NCI-H446 (cell line): ENCODE data around the gene ZG16.
"Not testable (repeated sequence)": the region's sequence is repeated elsewhere in the genome, so short reads cannot be mapped to it uniquely, and the experiment has no call there.

Experiments
- DNase-seq, 2 experiments: peaks; one replicate each; lab custom pipeline; 2025; lab: John Stamatoyannopoulos, UW

ZG16 gene

GRCh38 chr16:29777576-29778350 lies at the start of gene ZG16:
TSS of gene ZG16 (plus strand) at chr16:29778256. CDS start at chr16:29779267, 1,011 bp downstream.
- no peak for DNase-seq

- DNase-seq, result peak; percentile 26 to 62
These were observed 48.9 kb upstream of the ZG16 start for GRCh38 chr16:29729116-29729521.

- DNase-seq, result no peak
These were observed 47.4 kb upstream of the ZG16 start for GRCh38 chr16:29730649-29731048.

- DNase-seq, result not testable (repeated sequence)
These were observed 46.1 kb upstream of the ZG16 start for GRCh38 chr16:29731768-29732601.

- no peak for DNase-seq
These were observed 43.3 kb upstream of the ZG16 start for GRCh38 chr16:29734786-29735185.

- DNase-seq, result no peak
These were observed 41.9 kb upstream of the ZG16 start for GRCh38 chr16:29736112-29736511.

- DNase-seq, result no peak
These were observed 41.3 kb upstream of the ZG16 start for GRCh38 chr16:29736764-29737163.

- DNase-seq, result no peak
These were observed 40.3 kb upstream of the ZG16 start for GRCh38 chr16:29737713-29738112.

GRCh38 chr16:29738514-29738913 lies 39.5 kb upstream of the ZG16 start:
- DNase-seq, result no peak

GRCh38 chr16:29739927-29740629 lies 38.0 kb upstream of the ZG16 start:
- not testable (repeated sequence) for DNase-seq

GRCh38 chr16:29740630-29741015 lies 37.4 kb upstream of the ZG16 start:
- DNase-seq, result not testable (repeated sequence)

GRCh38 chr16:29742683-29743275 lies 35.3 kb upstream of the ZG16 start:
- DNase-seq, result no peak

GRCh38 chr16:29743475-29743826 lies 34.6 kb upstream of the ZG16 start:
- no peak for DNase-seq

GRCh38 chr16:29743827-29744531 lies 34.1 kb upstream of the ZG16 start:
- no peak for DNase-seq

- DNase-seq, result no peak
These were observed 33.4 kb upstream of the ZG16 start for GRCh38 chr16:29744541-29745101.

GRCh38 chr16:29745121-29745852 lies 32.8 kb upstream of the ZG16 start:
- DNase-seq, result no peak

GRCh38 chr16:29745853-29746345 lies 32.2 kb upstream of the ZG16 start, which contains the start of gene C16orf54:
TSS of gene C16orf54 (minus strand) at chr16:29745990. CDS start at chr16:29744951, 1,039 bp downstream.
- no peak for DNase-seq

- not testable (repeated sequence) for DNase-seq
These were observed 31.5 kb upstream of the ZG16 start for GRCh38 chr16:29746518-29746917.

GRCh38 chr16:29747947-29748759 lies 29.9 kb upstream of the ZG16 start:
- DNase-seq, result no peak
